Esophagus squamous epithelium (tissue), 5 donors: ENCODE results near the gene HSPA14. TPM values are rescaled to one million over a fixed set of nuclear protein-coding genes. Genes with fewer than 3 reads are reported as not detected.

Experiments
- DNase-seq: peaks from one replicate; lab custom pipeline; 2025; lab: John Stamatoyannopoulos, UW
- H3K27ac ChIP-seq, 4 donors: fragments of 200-600 bp; sonication (generic); one replicate each; pipeline ENCODE4 v1.5.1; 2016 to 2019; ENCODE audit warnings: mild to moderate bottlenecking in 1 of 4
- H3K27me3 ChIP-seq, 4 donors: fragments of 200-600 bp; sonication (generic); 1 replicate in 3 of 4; 2 replicates in 1 of 4; pipeline versions ENCODE4 v1.5.1 to v1.6.0; 2017 to 2021; ENCODE audit warnings: antibody characterized with exemption in 1 of 4
- H3K36me3 ChIP-seq, 3 donors: fragments of 200-600 bp; sonication (generic); one replicate each; pipeline ENCODE4 v1.5.1; 2016 to 2019
- H3K4me1 ChIP-seq, 3 donors: fragments of 200-600 bp; sonication (generic); one replicate each; pipeline ENCODE4 v1.5.1; 2017 to 2019
- H3K4me3 ChIP-seq, 4 donors: fragments of 200-600 bp; sonication (generic); 1 replicate in 3 of 4; 2 replicates in 1 of 4; pipeline ENCODE4 v1.5.1; 2016 to 2019; ENCODE audit warnings: mild to moderate bottlenecking in 2 of 4, moderate library complexity in 1 of 4
- H3K9me3 ChIP-seq, 3 donors: fragments of 200-600 bp; sonication (generic); one replicate each; pipeline ENCODE4 v1.5.1; 2016 to 2019
- POLR2A ChIP-seq, 4 donors: fragments of 450-650 bp; IDR thresholded peaks; one replicate each; pipeline ENCODE4 v1.6.1; 2017; ENCODE audit warnings: antibody characterized with exemption in 4 of 4, mild to moderate bottlenecking in 4 of 4, moderate library complexity in 3 of 4
- WGBS, 2 donors: methylation state at CpG; one replicate each; pipeline ENCODE4 v1.1.5; 2018; 5-methylcytosine and 5-hydroxymethylcytosine counted together
- intact Hi-C: fragments of 100-400 bp; cut with DNase I; formaldehyde crosslinking; loops from one replicate; pipeline ENCODE4 v1.15.0; 2022
- total RNA-seq, 4 donors: library from RNA; depleted of rRNA; stranded (reverse); fragments of >200 nt; gene quantifications; one replicate each; pipeline ENCODE4 v1.1.0, GENCODE V29; 2016
- TF ChIP-seq, protein P1 (sequence below), 6 experiments: fragments of 450-650 bp in 4 of 6; fragments of 200-600 bp in 2 of 6; sonication (generic) in 2 of 6; IDR thresholded peaks; one replicate each; pipeline ENCODE4 v1.5.1; 2016 to 2019; ENCODE audit warnings: antibody characterized with exemption in 6 of 6, mild to moderate bottlenecking in 4 of 6, moderate library complexity in 4 of 6
- donor health status: DM: yes; HTN: yes; CAD: no.

Gene HSPA14, protein sequence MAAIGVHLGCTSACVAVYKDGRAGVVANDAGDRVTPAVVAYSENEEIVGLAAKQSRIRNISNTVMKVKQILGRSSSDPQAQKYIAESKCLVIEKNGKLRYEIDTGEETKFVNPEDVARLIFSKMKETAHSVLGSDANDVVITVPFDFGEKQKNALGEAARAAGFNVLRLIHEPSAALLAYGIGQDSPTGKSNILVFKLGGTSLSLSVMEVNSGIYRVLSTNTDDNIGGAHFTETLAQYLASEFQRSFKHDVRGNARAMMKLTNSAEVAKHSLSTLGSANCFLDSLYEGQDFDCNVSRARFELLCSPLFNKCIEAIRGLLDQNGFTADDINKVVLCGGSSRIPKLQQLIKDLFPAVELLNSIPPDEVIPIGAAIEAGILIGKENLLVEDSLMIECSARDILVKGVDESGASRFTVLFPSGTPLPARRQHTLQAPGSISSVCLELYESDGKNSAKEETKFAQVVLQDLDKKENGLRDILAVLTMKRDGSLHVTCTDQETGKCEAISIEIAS
- 10 to 100 TPM; 12.5 to 21.4 (median 13.1) TPM for total RNA-seq

DNA sequence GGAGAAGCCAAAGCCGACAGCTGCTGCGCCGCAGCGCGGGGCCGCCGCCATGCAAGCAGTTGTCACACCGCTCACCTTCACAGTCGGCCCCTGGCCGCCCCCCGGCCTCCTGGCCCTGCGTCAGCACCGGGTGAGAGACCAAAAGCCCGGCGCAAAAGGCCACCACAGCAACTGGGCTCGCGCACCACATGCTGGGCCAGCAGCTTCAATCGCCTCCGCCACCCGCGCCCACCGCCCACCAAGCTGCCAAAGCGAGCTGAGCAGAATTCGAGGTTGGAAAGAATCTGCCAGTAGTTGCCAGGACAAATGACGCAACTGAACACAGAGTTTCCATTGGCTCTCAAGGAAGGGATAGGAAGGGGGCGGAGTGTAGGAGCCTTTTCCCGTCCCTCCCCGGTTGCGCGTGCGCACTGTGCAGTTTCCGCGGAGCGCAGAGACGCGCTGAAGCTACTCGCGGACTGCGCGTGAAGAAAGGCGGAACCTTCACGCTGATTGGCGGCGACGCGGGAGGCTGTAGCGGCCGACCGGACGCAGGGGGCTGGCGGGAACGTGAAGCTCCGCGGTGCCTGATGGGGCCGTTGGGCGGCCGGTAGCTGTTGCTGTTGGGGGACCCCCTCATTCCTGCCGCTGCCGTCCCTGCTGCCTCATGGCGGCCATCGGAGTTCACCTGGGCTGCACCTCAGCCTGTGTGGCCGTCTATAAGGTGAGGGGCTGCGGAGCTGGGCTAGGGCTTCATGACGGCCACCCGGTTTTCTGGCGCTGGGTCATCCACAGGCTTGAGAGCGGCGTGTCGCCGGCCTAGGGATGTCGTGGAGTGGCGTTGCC lies at the start of gene HSPA14, which contains the start of the genes CDNF and MSANTD7:
Gene HSPA14, plus strand, starts transcription at position 550 of the 825 bp plus-strand sequence. Its CDS starts 97 bp downstream, at position 647.
Gene CDNF, minus strand, starts transcription at position 281 of the 825 bp plus-strand sequence. Its CDS starts 91 bp downstream, at position 190.
Gene MSANTD7, plus strand, starts transcription at position 550 of the 825 bp plus-strand sequence. CDS start 3,979 bp downstream, outside the sequence.
- WGBS, 2 donors: 0 to 2% methylated on average over 8 to 30 of the region's 72 CpGs
- Histone ChIP-seq H3K4me3 (peak within 1 kb of the TSS; percentile 76 to 99 (median 86)), H3K4me1 (peaks cover 10 to 26% (median 15%) of the 10 kb centered on the region in 3 donors), H3K36me3 (peaks cover 5 to 38% (median 6%) of the 10 kb centered on the region in 3 donors), H3K9me3 (no peaks in the 10 kb centered on the region), H3K27me3 (no peaks in the 10 kb centered on the region), H3K27ac (peak within 1 kb of the TSS; percentile 95 to 96 (median 96))
- peak in 3 of 4 donors; percentile 38 to 78 (median 54) for TF ChIP-seq POLR2A (IDR thresholded peaks at IDR 0.05)
- TF ChIP-seq, protein P1, sequence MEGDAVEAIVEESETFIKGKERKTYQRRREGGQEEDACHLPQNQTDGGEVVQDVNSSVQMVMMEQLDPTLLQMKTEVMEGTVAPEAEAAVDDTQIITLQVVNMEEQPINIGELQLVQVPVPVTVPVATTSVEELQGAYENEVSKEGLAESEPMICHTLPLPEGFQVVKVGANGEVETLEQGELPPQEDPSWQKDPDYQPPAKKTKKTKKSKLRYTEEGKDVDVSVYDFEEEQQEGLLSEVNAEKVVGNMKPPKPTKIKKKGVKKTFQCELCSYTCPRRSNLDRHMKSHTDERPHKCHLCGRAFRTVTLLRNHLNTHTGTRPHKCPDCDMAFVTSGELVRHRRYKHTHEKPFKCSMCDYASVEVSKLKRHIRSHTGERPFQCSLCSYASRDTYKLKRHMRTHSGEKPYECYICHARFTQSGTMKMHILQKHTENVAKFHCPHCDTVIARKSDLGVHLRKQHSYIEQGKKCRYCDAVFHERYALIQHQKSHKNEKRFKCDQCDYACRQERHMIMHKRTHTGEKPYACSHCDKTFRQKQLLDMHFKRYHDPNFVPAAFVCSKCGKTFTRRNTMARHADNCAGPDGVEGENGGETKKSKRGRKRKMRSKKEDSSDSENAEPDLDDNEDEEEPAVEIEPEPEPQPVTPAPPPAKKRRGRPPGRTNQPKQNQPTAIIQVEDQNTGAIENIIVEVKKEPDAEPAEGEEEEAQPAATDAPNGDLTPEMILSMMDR (IDR thresholded peaks at IDR 0.05): peak in 3 of 6 experiments; percentile 14 to 30 (median 19)
- intact Hi-C loops: no loop called here
- peak; percentile 86 for DNase-seq

DNA sequence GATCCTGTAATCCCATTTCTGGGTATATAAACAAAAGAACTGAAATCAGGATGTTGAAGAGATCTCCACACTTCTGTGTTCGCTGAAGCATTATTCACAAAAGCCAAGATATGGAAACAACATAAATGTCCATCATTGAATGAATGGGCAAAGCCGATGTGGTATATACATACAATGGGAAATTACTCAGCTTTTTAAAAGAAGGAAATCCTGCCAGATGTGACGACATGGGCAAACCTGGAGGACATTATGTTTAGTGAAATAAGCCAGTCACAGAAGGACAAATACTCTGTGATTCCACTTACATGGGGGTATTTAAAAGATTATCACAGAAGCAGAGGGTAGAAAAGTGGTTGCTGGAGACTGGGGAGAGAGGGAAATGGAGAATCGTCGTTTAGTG lies 39.5 kb upstream of the HSPA14 start:
- no peaks in the 10 kb centered on the region for H3K36me3 ChIP-seq
- H3K4me3 ChIP-seq: no peak overlapping the region
- no peaks in the 10 kb centered on the region for H3K4me1 ChIP-seq
- no peak overlapping the region for H3K27ac ChIP-seq
- TF ChIP-seq, protein P1 (IDR thresholded peaks at IDR 0.05): no peak
- no peak for TF ChIP-seq POLR2A (IDR thresholded peaks at IDR 0.05)
- 23 to 49% methylated on average over 5 of the region's 5 CpGs for WGBS, 2 donors
- H3K9me3 ChIP-seq: no peaks in the 10 kb centered on the region
- intact Hi-C loops: no loop called here
- H3K27me3 ChIP-seq: no peaks in the 10 kb centered on the region
- no peak for DNase-seq

DNA sequence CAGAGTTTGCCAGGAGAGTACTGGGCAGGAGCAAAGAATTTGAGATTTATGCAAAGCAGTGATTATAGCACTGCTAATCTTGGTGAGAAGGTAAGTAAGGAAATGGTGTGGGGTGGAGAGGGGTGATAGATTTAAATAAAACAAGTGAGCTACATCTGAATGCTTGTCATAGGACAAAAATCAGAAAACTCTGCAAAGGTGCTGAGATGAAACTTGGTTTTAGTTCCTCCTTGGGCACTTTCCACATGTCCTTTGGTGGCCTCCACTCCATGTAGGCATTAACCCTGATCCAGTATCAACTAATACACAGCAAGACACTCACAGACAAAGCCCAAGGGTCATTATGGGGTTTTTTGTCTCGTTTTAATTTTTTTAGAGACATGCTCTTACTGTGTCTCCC lies 37.7 kb upstream of the HSPA14 start:
- intact Hi-C loops: no loop called here
- no peak for DNase-seq
- 30 to 54% methylated on average over 1 of the region's 1 CpG for WGBS, 2 donors

DNA sequence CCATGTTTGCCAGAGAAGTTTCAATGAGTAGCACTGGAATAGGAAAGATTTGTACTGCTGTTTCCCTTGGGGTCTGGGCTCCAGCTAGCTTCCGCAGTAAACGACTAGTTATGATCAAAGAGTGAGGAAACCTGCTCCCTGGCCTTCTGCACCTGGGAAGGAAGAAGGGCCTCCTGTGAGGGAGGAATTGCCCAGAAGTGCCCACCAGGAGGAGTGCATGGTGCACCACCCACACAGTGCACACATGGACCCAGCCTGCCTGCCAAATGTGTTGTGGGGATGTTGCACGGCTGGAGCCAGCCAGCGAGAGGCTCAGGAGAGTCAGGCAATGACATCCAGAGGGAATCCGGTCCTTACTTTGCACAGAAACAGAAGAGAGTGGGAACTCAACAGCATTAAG lies 36.4 kb upstream of the HSPA14 start:
- no peaks in the 10 kb centered on the region for H3K9me3 ChIP-seq
- no peaks in the 10 kb centered on the region for H3K4me1 ChIP-seq
- no peaks in the 10 kb centered on the region for H3K27me3 ChIP-seq
- no peak overlapping the region for H3K4me3 ChIP-seq
- H3K36me3 ChIP-seq: no peaks in the 10 kb centered on the region
- no peak overlapping the region for H3K27ac ChIP-seq
- no peak for DNase-seq
- TF ChIP-seq, protein P1 (IDR thresholded peaks at IDR 0.05): no peak
- TF ChIP-seq POLR2A (IDR thresholded peaks at IDR 0.05): no peak
- WGBS, 2 donors: 54 to 58% methylated on average over 3 to 5 of the region's 5 CpGs
- intact Hi-C loops: no loop called here

More for the DNA sequence above, 37.7 kb upstream of the HSPA14 start:
- Histone ChIP-seq H3K27me3 (no peaks in the 10 kb centered on the region), H3K4me3 (no peak overlapping the region), H3K27ac (no peak overlapping the region), H3K9me3 (no peaks in the 10 kb centered on the region), H3K36me3 (no peaks in the 10 kb centered on the region), H3K4me1 (no peaks in the 10 kb centered on the region)
- no peak for TF ChIP-seq POLR2A (IDR thresholded peaks at IDR 0.05)
- TF ChIP-seq, protein P1 (IDR thresholded peaks at IDR 0.05): no peak
